ENCODE measurements around the gene HSPB1. TPM values are rescaled to one million over a fixed set of nuclear protein-coding genes. Genes with fewer than 3 reads are reported as not detected.

HSPB1 gene
- total RNA-seq, 1 donor: 50.1 TPM

Other genes with a start within 250 kb of the HSPB1 start
- under 0.01 TPM for gene SRRM3, start 100.8 kb upstream of the HSPB1 start, total RNA-seq
- 45.2 TPM for gene YWHAG, start 56.3 kb downstream of the HSPB1 start, total RNA-seq
- 0.81 TPM for gene SSC4D, start 107.0 kb downstream of the HSPB1 start, total RNA-seq
- gene ZP3, start 122.3 kb downstream of the HSPB1 start, total RNA-seq: 17.5 TPM
- gene DTX2, start 159.0 kb downstream of the HSPB1 start, total RNA-seq: 14.5 TPM
- 1.1 TPM for gene UPK3B, start 207.9 kb downstream of the HSPB1 start, total RNA-seq
- under 0.01 TPM for gene SPDYE16, start 240.6 kb downstream of the HSPB1 start, total RNA-seq

All from hematopoietic multipotent progenitor cell (in vitro differentiated cells).